Subcutaneous preadipocyte (primary cell): ENCODE data around the gene ST8SIA5. TPM values are rescaled to one million over a fixed set of nuclear protein-coding genes. Genes with fewer than 3 reads are reported as not detected.

Source experiments
- small RNA-seq: library from RNA; depleted of rRNA; stranded (forward); fragments of <200 nt; gene quantifications from one replicate; pipeline ENCODE3, GENCODE V24; 2012
- total RNA-seq: library from RNA; depleted of rRNA; stranded (reverse); fragments of >200 nt; gene quantifications from 2 replicates; pipeline ENCODE4 v1.2.3, GENCODE V29; 2012

Gene ST8SIA5, protein sequence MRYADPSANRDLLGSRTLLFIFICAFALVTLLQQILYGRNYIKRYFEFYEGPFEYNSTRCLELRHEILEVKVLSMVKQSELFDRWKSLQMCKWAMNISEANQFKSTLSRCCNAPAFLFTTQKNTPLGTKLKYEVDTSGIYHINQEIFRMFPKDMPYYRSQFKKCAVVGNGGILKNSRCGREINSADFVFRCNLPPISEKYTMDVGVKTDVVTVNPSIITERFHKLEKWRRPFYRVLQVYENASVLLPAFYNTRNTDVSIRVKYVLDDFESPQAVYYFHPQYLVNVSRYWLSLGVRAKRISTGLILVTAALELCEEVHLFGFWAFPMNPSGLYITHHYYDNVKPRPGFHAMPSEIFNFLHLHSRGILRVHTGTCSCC
- total RNA-seq, result under 0.01 and 0.20 TPM in 2 replicates

DNA sequence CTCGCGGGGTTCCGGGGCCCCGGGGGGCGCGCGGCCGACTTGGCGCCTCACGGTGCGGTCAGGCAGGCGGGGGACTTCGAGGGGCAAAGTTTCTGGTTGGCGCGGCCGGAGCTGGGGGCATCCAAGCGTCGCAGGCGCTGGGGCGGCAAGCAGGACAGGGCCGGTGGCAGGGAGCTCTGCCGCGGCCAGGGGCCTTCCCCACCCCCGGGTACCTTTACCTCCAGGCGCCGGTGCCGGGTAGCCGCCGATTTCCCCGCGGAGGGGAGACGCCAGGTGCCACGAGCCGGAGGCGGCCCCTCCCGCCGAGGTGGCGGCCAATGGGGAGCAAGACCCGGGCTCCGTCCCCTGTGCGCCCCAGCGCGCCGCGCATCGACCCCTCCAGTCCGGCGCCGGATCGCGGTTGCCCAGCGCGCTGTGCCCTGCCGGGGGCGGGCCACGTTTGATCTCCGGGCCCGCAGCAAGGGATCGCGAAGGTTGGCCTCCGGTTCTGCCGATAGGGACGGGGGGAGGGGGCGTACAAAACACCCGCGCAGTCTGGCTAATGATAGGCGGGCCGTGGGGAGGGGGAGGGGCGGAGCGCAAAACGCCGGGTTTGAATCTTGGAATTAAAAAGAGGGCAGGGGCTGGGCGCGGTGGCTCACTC lies at the start of gene ST8SIA5:
ST8SIA5 (minus strand) TSS at position 495 of the 643 bp plus-strand sequence. CDS start 545 bp downstream, outside the sequence.

DNA sequence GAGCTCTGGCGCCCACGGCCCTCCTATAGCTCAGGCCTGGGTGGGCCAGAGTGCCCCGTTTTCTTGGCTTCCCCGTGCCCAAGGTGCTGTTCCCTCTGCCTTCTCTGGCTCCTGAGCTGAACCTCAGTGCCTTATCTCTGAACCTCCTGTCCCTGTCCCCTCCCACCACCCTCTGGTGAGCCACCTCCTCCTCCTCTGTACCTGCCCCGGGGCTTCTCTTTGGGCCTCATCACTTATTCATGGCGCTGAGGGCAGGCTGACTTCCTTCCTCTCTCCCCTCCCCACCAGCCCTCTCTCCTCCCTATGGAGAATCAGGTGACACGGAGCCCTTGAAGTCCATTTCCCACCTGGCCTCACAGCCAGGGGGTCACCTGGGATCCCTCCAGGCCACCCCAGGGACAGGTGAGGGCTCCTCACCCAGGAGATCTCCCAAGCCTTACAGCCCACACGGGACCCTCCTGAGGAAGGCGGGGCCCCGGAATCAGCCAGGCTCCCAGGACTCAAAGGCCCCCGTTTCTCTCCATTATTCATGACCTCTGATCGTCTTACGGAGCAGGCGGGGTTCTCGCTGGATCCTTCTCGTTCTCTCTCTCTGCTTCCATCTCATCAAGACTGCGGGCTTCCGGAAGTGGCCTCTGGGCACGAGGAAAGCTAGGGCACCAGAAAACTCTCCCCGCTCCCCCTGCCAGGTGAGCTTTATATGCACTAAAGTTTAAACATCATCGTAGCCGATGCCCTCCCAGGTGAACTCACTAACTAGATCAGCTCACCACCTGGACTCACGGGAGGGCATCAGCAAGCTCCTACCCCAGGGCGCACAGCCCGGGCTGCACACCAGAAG lies 99.5 kb downstream of the ST8SIA5 start, which contains the start of gene LOXHD1:
LOXHD1 (minus strand) TSS at position 106 of the 841 bp plus-strand sequence. CDS start 187 bp downstream, outside the sequence.

Small RNA genes within 50 kb of the gene (small RNA-seq; reads per million reads assigned to genes)
- not detected for gene AC090311.1

Other genes with a start within 250 kb of the ST8SIA5 start
- not detected in 2 replicates for gene LOXHD1, start 99.8 kb downstream of the ST8SIA5 start, total RNA-seq
- 23.1 and 33.8 TPM in 2 replicates for gene PIAS2, start 160.5 kb upstream of the ST8SIA5 start, total RNA-seq
- gene KATNAL2, start 160.5 kb upstream of the ST8SIA5 start, total RNA-seq, result 2.5 and 4.8 TPM in 2 replicates